NCI-H2171 (cell line): ENCODE results near the gene ICE2.
A peak's percentile ranks its signal among the peaks of the same experiment; 100 is the strongest.
"Not testable (repeated sequence)": the region's sequence is repeated elsewhere in the genome, so short reads cannot be mapped to it uniquely, and the experiment has no call there.

Experiments used
- DNase-seq: peaks from one replicate; lab custom pipeline; 2025; lab: John Stamatoyannopoulos, UW

ICE2 gene

GRCh38 chr15:60444289-60444912 lies 34.5 kb downstream of the ICE2 start:
- no peak for DNase-seq

- no peak for DNase-seq
Measured at GRCh38 chr15:60442763-60443162, 36.2 kb downstream of the ICE2 start.

- DNase-seq: no peak
Measured at GRCh38 chr15:60442031-60442650, 36.8 kb downstream of the ICE2 start.

GRCh38 chr15:60441331-60441730 lies 37.6 kb downstream of the ICE2 start:
- no peak for DNase-seq

GRCh38 chr15:60438646-60439045 lies 40.3 kb downstream of the ICE2 start:
- no peak for DNase-seq

- no peak for DNase-seq
Measured at GRCh38 chr15:60428935-60429334, 50.0 kb downstream of the ICE2 start.

GRCh38 chr15:60426870-60427508 lies 52.0 kb downstream of the ICE2 start:
- DNase-seq: no peak

GRCh38 chr15:60425461-60425860 lies 53.5 kb downstream of the ICE2 start:
- no peak for DNase-seq

- no peak for DNase-seq
Measured at GRCh38 chr15:60424006-60424405, 54.9 kb downstream of the ICE2 start.

GRCh38 chr15:60423537-60423936 lies 55.4 kb downstream of the ICE2 start:
- no peak for DNase-seq

- no peak for DNase-seq
Measured at GRCh38 chr15:60421544-60421943, 57.4 kb downstream of the ICE2 start.

GRCh38 chr15:60420203-60420716 lies 58.7 kb downstream of the ICE2 start:
- no peak for DNase-seq

GRCh38 chr15:60419753-60420152 lies 59.2 kb downstream of the ICE2 start:
- no peak for DNase-seq

- DNase-seq: no peak
Measured at GRCh38 chr15:60418096-60418495, 60.8 kb downstream of the ICE2 start.

- DNase-seq: no peak
Measured at GRCh38 chr15:60417112-60417511, 61.8 kb downstream of the ICE2 start.

- no peak for DNase-seq
Measured at GRCh38 chr15:60416484-60416883, 62.5 kb downstream of the ICE2 start.

GRCh38 chr15:60414016-60414682 lies 64.8 kb downstream of the ICE2 start:
- DNase-seq: no peak

GRCh38 chr15:60413231-60413824 lies 65.6 kb downstream of the ICE2 start:
- DNase-seq: no peak

GRCh38 chr15:60412807-60413206 lies 66.1 kb downstream of the ICE2 start:
- not testable (repeated sequence) for DNase-seq

GRCh38 chr15:60411774-60412425 lies 67.0 kb downstream of the ICE2 start:
- peak; percentile 92 for DNase-seq

- DNase-seq: not testable (repeated sequence)
Measured at GRCh38 chr15:60410350-60410749, 68.6 kb downstream of the ICE2 start.

GRCh38 chr15:60408463-60408981 lies 70.4 kb downstream of the ICE2 start:
- no peak for DNase-seq
